ENCODE data around the gene MAPK10. TPM values are rescaled to one million over a fixed set of nuclear protein-coding genes. Genes with fewer than 3 reads are reported as not detected.

The MAPK10 gene
- polyA plus RNA-seq, 2 of the 4 experiments (the other 2 are of a cell fraction): 1.4 to 3.4 TPM

DNA sequence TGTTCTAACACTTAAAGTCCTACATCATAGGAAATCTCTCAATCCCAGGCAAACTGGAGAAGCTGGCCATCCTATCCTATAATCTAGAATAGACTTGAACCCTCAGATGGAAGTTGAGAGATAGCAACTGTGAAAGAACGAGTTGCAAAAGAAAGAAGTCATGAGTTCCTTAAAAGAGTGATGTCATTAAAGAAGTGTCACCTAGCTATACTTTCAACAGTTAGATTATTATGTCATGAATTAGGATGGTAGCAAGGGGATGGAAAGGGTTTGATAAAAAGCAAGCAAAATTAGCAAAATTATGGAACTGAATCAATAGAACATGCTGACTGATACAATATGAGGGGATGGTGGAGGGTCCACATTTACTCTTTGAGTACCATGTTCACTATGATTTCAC is 7.1 kb upstream of the MAPK10 start:
- Histone ChIP-seq H3K4me3 (no peak overlapping the region), H3K4me2 (no peak overlapping the region), H3K4me1 (no peaks in the 10 kb centered on the region), H3K27ac (no peak overlapping the region), H3K9me3 (no peaks in the 10 kb centered on the region)
- CTCF ChIA-PET: no interaction called here
- WGBS (ENCODE audit: missing lambda C conversion rate): 40% methylated on average over 1 of the region's 1 CpG
- TF ChIP-seq CHD4 (IDR thresholded peaks at IDR 0.05; ENCODE audit: borderline replicate concordance): no peak
- TF ChIP-seq, protein P1, sequence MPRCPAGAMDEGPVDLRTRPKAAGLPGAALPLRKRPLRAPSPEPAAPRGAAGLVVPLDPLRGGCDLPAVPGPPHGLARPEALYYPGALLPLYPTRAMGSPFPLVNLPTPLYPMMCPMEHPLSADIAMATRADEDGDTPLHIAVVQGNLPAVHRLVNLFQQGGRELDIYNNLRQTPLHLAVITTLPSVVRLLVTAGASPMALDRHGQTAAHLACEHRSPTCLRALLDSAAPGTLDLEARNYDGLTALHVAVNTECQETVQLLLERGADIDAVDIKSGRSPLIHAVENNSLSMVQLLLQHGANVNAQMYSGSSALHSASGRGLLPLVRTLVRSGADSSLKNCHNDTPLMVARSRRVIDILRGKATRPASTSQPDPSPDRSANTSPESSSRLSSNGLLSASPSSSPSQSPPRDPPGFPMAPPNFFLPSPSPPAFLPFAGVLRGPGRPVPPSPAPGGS (IDR thresholded peaks at IDR 0.05): no peak
- TF ChIP-seq, protein P2, sequence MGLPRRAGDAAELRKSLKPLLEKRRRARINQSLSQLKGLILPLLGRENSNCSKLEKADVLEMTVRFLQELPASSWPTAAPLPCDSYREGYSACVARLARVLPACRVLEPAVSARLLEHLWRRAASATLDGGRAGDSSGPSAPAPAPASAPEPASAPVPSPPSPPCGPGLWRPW (IDR thresholded peaks at IDR 0.05): no peak
- TF ChIP-seq, protein P3, sequence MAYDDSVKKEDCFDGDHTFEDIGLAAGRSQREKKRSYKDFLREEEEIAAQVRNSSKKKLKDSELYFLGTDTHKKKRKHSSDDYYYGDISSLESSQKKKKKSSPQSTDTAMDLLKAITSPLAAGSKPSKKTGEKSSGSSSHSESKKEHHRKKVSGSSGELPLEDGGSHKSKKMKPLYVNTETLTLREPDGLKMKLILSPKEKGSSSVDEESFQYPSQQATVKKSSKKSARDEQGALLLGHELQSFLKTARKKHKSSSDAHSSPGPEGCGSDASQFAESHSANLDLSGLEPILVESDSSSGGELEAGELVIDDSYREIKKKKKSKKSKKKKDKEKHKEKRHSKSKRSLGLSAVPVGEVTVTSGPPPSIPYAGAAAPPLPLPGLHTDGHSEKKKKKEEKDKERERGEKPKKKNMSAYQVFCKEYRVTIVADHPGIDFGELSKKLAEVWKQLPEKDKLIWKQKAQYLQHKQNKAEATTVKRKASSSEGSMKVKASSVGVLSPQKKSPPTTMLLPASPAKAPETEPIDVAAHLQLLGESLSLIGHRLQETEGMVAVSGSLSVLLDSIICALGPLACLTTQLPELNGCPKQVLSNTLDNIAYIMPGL (CRISPR knock-in tag; IDR thresholded peaks at IDR 0.05; ENCODE audit: borderline replicate concordance): no peak
- no peak for TF ChIP-seq PHF8 (IDR thresholded peaks at IDR 0.05; ENCODE audit: borderline replicate concordance, low read depth)
- DNase-seq (ENCODE audit: low read depth in 1 of 2, low spot score in 1 of 2) (no peak), FAIRE-seq (no peak), ATAC-seq (no peak)
- POLR2A ChIA-PET: no interaction called here

DNA sequence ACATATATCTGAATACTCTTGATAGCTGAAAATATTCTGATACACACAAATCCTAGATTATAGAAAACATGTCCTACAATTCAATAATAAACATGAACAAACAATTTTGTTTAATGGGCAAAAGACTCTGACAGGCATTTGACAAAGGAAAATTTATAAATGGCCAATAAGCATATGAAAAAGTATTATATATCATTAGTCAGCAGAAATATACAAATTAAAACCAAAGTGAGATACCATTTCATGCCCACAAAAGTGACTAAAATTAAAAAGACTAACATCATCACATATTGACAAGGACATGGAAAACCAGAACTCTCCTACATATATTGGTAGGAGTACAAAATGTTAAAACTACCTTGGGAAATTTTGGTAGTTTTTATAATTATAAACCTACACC is 2.7 kb upstream of the MAPK10 start:
- POLR2A ChIA-PET: no interaction called here
- DNase-seq (ENCODE audit: low read depth in 1 of 2, low spot score in 1 of 2) (no peak), ATAC-seq (no peak), FAIRE-seq (no peak)
- TF ChIP-seq TFCP2L1 (CRISPR knock-in tag; IDR thresholded peaks at IDR 0.05): no peak
- no peak for TF ChIP-seq HOXB5 (CRISPR knock-in tag; IDR thresholded peaks at IDR 0.05)
- no peak for TF ChIP-seq ZSCAN20 (CRISPR knock-in tag; IDR thresholded peaks at IDR 0.05)
- TF ChIP-seq BHLHE40 (IDR thresholded peaks at IDR 0.05; ENCODE audit: low read depth, low read length): no peak
- no peak for TF ChIP-seq CHD4 (IDR thresholded peaks at IDR 0.05; ENCODE audit: borderline replicate concordance)
- peak; percentile 78 for TF ChIP-seq MAFK (IDR thresholded peaks at IDR 0.05; ENCODE audit: partially characterized antibody)
- no peak for TF ChIP-seq HOXB13 (CRISPR knock-in tag; IDR thresholded peaks at IDR 0.05; ENCODE audit: low read depth)
- TF ChIP-seq, protein P1 (IDR thresholded peaks at IDR 0.05): no peak
- no peak for TF ChIP-seq FOXS1 (CRISPR knock-in tag; IDR thresholded peaks at IDR 0.05)
- CTCF ChIA-PET: no interaction called here
- no peaks in the 10 kb centered on the region for H3K9me3 ChIP-seq
- H3K4me1 ChIP-seq: no peaks in the 10 kb centered on the region
- H3K27ac ChIP-seq: no peak overlapping the region
- H3K4me2 ChIP-seq: no peak overlapping the region
- H3K4me3 ChIP-seq: no peak overlapping the region

DNA sequence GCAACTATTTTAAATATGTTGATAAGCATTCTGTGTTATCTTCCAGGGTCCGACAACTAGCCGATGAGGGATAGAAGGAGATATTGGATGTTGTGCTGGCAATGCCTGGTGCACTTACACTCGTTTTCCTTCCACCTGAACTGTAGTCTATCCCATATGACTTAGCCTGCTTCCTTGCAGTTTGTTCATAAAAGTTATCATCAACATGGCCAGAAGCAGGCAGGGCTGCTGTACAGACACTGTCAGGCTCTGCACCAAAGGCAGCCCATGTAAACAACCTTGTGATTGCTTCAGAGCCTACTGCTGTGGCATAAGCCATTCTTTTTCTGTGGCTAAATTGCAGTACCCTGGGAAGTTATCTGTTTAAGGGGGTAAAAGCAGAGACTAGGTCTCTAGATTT is 1.6 kb downstream of the MAPK10 start:
- 69% methylated on average over 3 of the region's 3 CpGs for WGBS (ENCODE audit: missing lambda C conversion rate)
- CTCF ChIA-PET: no interaction called here

DNA sequence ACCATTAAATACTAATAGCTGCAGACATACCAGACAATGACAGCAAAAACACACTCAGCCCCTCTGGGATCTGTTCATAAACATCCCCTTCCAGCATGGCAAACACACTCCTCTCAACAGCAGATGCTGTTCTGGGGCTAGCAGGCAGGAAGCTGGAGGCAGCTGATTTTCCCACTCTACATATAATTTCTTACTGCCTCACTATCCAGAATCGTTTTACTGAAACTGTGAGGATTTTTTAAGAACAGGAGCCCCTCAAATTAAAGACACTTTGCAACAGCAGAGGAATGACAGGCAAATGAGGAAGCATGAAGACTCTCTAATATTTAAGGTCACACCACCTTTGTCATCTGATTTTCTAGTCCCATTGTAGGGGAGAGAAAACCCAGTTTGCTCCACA is 2.2 kb downstream of the MAPK10 start:
- WGBS (ENCODE audit: missing lambda C conversion rate): 8% methylated on average over 1 of the region's 1 CpG
- FAIRE-seq (no peak), DNase-seq (ENCODE audit: low read depth in 1 of 2, low spot score in 1 of 2) (no peak), ATAC-seq (no peak)
- Histone ChIP-seq H3K4me1 (no peaks in the 10 kb centered on the region), H3K4me3 (no peak overlapping the region), H3K4me2 (no peak overlapping the region), H3K9me3 (no peaks in the 10 kb centered on the region), H3K27ac (no peak overlapping the region)
- ChIA-PET POLR2A (no interaction called here), CTCF (no interaction called here)
- no peak for TF ChIP-seq NR3C1 (IDR thresholded peaks at IDR 0.05)
- no peak for TF ChIP-seq CBX2 (IDR thresholded peaks at IDR 0.05; ENCODE audit: borderline replicate concordance, low read depth)
- TF ChIP-seq FOXS1 (CRISPR knock-in tag; IDR thresholded peaks at IDR 0.05): no peak
- TF ChIP-seq FOSB (CRISPR knock-in tag; IDR thresholded peaks at IDR 0.05): no peak
- no peak for TF ChIP-seq PHF8 (IDR thresholded peaks at IDR 0.05; ENCODE audit: borderline replicate concordance, low read depth)
- TF ChIP-seq, protein P4, sequence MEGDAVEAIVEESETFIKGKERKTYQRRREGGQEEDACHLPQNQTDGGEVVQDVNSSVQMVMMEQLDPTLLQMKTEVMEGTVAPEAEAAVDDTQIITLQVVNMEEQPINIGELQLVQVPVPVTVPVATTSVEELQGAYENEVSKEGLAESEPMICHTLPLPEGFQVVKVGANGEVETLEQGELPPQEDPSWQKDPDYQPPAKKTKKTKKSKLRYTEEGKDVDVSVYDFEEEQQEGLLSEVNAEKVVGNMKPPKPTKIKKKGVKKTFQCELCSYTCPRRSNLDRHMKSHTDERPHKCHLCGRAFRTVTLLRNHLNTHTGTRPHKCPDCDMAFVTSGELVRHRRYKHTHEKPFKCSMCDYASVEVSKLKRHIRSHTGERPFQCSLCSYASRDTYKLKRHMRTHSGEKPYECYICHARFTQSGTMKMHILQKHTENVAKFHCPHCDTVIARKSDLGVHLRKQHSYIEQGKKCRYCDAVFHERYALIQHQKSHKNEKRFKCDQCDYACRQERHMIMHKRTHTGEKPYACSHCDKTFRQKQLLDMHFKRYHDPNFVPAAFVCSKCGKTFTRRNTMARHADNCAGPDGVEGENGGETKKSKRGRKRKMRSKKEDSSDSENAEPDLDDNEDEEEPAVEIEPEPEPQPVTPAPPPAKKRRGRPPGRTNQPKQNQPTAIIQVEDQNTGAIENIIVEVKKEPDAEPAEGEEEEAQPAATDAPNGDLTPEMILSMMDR (IDR thresholded peaks at IDR 0.05): no peak
- TF ChIP-seq EP300 (IDR thresholded peaks at IDR 0.05): no peak
- no peak for TF ChIP-seq NFE2L2 (conservative IDR thresholded peaks at IDR 0.05; ENCODE audit: low read length)
- TF ChIP-seq ESRRA (IDR thresholded peaks at IDR 0.05; ENCODE audit: borderline replicate concordance, low read length): no peak
- TF ChIP-seq CEBPB (IDR thresholded peaks at IDR 0.05): no peak
- TF ChIP-seq MAZ (IDR thresholded peaks at IDR 0.05; ENCODE audit: borderline replicate concordance, low read depth, low read length): no peak

More for the DNA sequence above, 1.6 kb downstream of the MAPK10 start:
- DNase-seq (ENCODE audit: low read depth in 1 of 2, low spot score in 1 of 2): no peak
- H3K4me2 ChIP-seq: no peak overlapping the region
- no peaks in the 10 kb centered on the region for H3K9me3 ChIP-seq
- POLR2A ChIA-PET: no interaction called here
- no peak for FAIRE-seq
- no peak overlapping the region for H3K27ac ChIP-seq
- no peak for TF ChIP-seq MAFK (IDR thresholded peaks at IDR 0.05; ENCODE audit: partially characterized antibody)
- TF ChIP-seq NFE2L2 (conservative IDR thresholded peaks at IDR 0.05; ENCODE audit: low read length): no peak
- no peak for TF ChIP-seq EHF (CRISPR knock-in tag; IDR thresholded peaks at IDR 0.05)
- no peak for TF ChIP-seq ZC3H11A (IDR thresholded peaks at IDR 0.05)
- TF ChIP-seq FOSB (CRISPR knock-in tag; IDR thresholded peaks at IDR 0.05): no peak
- TF ChIP-seq SREBF2 (IDR thresholded peaks at IDR 0.05): no peak
- TF ChIP-seq RFX5 (IDR thresholded peaks at IDR 0.05): no peak
- TF ChIP-seq NPAS2 (CRISPR knock-in tag; IDR thresholded peaks at IDR 0.05; ENCODE audit: borderline replicate concordance): no peak
- TF ChIP-seq ZFP36 (IDR thresholded peaks at IDR 0.05; ENCODE audit: borderline replicate concordance, partially characterized antibody): no peak
- TF ChIP-seq CBX2 (IDR thresholded peaks at IDR 0.05; ENCODE audit: borderline replicate concordance, low read depth): no peak
- ATAC-seq: no peak
- no peaks in the 10 kb centered on the region for H3K4me1 ChIP-seq
- no peak overlapping the region for H3K4me3 ChIP-seq
